GM19035 (cell line): ENCODE results near the gene CACNA2D1.
"Not testable (repeated sequence)": the region's sequence is repeated elsewhere in the genome, so short reads cannot be mapped to it uniquely, and the experiment has no call there.

Experiments used
- ATAC-seq: cut with Tn5 transposase; IDR thresholded peaks from one replicate; pipeline ENCODE4 v1.9.1; 2021; ENCODE audit not compliant: unreplicated experiment

CACNA2D1 gene

DNA sequence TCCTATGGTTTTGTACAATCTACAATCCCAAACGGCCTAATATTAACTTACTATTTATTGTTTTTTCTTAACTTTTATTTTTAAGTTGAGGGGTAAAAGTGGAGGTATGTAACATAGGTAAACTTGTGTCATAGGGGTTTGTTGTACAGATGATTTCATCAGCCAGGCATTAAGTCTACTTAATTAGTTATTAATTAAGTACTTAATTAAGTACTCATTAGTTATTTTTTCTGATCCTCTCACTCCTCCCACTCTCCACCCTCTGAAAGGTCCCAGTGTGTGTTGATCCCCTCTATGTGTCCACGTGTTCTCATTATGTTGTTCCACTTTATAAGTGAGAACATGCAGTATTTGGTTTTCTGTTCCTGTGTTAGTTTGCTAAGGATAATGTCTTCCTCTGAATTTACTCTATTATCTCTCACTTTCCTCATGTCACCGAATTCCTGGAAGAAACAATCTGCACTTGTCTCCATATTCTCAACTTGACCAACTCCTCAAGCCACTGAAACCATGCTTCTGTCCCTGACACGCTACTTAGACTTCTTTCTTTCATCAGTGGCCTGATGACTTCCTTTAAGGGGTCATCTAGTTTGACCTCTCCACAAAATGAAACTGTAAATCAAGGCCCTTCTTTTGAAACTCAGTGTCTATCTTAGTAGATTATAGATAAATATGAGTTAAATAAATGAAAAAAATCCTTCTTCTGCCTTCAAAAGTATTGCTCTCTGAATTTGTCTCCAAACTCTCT is 9.1 kb downstream of the CACNA2D1 start:
- ATAC-seq, result no peak

DNA sequence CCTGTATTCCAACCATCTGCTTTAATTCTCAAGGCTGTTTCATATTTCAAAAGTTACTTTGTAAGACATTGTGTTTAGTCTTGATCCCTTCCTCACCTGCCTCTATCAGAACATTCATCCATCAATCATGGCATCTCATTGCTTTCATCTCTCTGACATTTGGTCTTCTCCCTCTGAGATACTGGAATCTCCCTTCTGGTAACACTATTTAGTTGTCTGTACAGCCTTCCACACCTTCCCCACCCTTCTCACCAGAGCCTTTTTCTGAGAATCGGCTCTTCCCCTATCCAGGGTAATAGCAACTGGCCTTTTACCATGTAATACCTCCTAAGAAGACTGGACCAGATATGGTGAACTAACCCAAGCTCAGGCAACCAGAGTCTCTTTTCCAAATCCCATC is 10.1 kb downstream of the CACNA2D1 start:
- no peak for ATAC-seq

DNA sequence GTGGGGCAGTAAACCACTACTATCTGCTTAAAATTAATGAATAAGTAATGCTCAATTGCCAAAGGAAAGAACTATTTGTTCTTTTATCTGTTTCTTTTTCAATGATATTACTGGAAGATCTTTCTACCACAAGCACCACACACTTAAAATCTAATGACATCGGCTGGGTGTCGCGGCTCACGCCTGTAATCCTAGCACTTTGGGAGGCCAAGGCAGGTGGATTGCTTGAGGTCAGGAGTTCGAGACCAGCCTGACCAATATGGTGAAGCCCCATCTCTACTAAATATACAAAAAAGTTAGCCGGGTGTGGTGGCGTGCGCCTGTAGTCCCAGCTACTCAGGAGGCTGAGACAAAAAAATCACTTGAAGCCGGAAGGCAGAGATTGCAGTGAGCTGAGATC is 10.8 kb downstream of the CACNA2D1 start:
- ATAC-seq, result not testable (repeated sequence)

DNA sequence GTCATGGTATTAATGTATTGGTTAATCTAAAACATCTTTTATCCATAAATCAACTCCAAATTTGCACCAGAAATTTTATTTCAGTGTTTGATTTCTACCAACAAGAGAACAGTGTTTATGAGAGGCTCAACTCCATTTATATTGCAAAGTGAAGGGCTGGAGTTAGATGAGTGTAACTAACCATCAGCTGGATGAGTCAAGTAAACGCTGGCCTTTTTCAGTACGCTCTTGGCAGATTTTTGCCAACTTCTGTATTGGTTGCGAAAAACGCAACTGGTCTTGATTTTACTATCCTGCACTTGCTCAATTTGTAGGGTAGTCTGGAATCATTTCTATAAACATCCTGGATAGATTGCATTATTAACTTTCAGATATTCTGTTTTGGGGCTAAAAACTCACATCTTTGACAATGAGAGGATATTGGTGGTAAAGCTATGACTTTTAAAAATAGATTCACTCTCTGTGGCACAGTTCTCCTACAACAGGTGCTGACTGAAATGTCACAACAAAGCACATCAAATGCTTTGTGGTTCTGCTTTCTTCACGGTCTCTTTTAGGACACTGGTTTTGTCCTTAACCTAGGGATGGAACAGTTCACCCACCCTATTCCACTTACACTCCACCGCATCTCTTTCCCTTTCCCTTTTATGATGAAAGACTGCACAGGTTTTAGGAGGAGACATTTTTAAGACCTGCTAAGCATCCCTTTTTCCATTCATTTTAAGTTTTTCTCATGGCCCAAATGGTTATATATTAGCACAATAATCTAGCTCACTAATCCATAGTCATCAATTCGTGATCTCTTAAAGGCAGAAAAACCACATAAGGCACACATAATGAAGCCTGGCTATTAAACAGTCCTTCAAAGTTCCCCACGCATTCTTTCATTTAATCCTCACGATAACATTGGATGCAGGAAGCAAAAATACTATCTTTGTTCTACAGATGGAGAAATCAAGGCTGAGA is 12.8 kb downstream of the CACNA2D1 start:
- no peak for ATAC-seq

DNA sequence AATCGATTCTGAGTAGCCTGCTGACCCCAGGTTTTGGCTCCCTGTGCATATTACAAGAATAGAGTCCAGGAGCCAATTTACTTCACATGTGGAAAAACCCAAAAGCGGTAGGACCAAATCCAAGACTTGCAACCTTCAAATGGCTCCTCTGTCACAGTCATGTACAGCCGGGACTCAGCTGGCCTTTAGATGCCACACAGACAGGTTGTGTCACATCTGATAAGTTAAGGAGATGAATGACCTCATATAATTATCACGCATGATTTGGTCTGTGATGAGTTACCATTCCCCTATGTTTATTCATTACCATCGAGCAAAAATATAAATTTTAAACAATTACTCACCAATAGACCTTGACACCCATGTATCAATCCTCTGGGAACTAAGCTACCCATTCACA is 14.2 kb downstream of the CACNA2D1 start:
- ATAC-seq, result no peak

DNA sequence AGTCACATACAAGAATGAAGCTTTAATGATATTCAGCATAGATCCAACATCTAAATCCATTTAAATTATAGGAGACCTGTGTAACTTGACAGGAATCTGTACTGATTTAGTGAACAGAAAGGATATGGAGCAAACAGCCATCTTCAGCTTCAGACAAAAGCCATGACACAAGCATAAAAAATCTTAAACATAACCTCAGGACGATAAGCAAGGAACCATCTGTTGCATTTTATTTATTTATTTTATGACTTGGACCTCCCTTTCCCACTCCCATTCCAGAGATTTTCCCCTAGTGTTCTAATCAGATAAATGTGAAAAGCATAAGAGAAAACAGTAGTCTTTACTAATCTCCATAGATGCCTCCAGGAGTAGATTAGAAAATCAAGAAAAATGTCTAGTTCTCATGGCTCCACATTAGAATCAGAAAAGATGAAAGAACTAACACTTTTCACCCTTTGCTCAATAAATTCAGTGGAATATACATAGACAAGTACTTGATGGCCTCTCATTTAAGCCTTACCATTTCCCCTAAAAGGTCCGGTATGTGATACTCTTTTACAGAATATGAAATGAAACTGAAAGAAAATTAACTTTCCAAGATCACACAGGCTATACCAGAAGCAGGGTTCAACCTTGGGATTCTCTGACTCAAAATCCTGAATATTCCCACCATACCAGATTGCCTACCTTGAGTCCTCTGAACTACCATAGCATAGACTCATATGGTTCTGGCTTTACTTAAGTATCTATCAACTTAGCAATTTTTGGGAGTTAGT is 15.2 kb downstream of the CACNA2D1 start:
- no peak for ATAC-seq

DNA sequence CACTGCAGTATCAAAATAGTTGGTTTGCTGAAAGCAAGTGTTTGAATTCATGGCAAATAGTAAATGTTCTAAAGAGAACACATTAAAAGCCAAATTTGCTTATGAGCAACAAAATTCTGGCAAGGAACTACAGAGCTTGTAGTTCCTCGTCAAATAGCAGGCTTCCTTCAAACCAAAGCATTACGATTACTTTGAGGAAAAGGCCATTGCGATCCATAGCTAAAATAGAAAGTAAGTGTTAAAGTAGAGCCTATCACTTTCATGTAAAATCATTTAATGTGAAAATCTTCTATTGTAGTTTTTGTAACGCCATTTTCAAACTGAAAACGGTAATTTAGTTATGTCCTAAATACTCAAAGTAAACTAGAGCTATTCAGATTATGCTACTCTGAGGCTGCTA is 20.1 kb downstream of the CACNA2D1 start:
- no peak for ATAC-seq

DNA sequence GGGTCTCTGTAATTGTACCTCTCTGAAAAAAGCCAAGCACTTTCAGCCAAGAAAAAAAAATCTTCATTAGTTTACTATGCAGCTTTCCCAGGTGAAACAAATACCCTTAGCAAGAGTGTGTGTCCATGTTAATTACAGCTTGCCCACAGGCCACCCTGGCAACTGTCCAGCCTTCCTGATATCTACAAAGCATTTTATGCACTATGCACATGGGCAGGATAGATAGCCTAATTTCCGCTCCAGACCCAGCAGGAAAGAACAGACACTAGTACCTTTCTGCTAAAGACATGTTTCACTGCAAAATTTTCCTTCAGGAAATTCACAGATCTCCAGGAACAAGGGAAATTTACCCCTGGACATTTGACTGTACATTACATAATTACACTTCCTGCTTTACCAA is 24.4 kb downstream of the CACNA2D1 start:
- ATAC-seq, result no peak

DNA sequence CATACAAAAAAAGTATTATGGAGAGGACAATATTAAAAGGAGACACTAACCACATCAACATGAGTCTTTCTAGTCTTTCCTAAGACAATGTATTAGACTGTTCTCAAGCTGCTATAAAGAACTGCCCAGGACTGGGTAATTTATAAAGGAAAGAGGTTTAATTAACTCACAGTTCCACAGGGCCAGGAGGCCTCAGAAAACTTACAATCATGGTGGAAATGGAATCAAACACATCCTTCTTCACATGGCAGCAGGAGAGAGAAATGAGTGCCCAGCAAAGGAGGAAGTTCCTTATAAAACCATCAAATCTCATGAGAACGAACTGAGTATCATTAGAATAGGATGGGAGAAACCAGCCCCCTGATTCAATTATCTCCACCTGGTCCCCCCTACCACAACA is 25.7 kb downstream of the CACNA2D1 start:
- no peak for ATAC-seq

DNA sequence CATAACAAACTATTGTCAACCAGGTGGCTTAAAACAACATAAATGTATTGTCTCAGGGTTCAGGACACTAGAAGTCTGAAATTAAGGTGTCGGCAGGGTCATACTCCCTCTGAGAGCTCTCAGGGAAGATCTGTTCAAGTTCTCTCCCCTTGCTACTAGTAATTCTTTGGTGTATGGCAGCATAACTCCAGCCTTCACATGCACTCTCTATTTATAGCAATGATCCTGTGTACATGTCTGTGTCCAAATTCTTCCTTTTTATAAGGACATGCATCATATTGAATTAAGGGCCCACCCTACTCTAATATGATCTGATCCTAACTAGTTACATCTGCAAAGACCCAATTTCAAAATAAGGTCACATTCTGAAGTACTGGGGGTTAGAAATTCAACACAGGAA is 27.2 kb downstream of the CACNA2D1 start:
- ATAC-seq, result no peak

DNA sequence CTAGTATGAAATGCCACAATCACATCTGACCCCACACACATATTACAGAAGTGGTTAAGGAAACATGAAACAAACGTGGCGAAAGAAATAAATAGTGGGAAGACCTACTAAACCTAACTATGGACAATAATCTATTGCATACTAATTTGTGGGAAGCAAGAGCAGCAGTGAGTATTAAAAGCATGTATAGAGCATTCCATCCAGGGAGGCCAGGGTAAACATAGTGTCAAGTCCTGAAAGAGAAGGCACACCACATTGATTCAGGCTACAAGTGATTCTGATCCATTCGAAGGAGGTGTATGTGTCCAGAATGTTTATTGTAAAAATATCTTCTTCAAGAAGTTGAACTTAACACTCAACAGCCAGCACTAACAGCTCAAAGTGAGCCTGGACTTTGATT is 29.2 kb downstream of the CACNA2D1 start:
- no peak for ATAC-seq

DNA sequence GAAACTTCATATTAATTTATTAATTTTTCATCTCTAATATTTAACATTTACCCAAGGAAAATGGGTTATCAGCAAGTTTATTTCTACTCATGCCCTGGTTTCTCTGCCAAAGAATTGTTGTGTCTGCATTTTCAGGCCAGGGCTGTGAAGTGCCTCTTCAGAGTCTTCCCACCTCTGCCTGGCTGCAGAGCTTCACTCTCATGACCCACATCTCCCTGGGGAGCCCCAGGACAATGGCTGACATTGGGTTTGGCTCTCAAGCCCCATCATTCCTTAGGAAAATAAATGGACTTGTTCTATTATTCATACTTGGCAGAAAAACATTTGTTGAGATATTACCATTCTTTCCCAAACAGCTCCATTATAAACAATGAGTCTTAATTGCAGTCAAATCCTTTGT is 30.3 kb downstream of the CACNA2D1 start:
- ATAC-seq, result no peak

DNA sequence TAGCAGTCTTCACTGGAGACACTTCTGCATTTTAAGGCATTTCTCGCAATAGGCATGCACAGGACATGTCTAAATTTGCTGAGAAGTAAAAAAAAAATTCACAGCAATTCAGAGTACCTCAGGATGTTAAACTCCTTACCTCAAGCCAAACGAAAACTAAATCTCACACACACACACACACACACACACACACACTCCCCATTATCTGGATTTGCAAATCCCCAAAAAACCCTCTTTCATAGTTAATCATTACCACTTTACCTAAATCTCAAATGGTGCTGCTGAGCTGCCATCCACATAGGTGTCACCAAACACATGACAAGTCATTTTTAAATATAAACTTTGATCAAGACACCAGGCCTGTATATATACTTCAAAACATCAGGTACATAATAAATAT is 31.8 kb downstream of the CACNA2D1 start:
- ATAC-seq, result no peak

DNA sequence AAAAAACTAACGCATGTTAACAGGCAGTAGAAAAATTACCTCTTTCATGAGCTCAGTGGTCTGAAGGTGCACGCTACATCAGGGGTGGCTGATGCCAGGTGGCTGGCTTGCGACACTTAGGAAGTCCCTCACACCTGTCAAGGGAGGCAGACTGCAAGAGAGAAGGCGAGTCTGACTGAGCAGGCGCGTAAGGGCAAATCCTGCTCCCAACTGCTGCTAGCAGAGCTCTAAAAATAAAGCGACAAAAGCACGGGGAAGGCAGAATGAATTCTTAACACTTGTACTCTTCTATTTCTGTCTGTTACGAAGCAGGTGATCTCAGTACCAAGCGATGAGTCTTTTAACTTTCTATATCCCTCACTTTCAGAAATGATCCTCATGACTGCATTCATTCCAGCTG is 33.1 kb downstream of the CACNA2D1 start:
- ATAC-seq, result no peak

DNA sequence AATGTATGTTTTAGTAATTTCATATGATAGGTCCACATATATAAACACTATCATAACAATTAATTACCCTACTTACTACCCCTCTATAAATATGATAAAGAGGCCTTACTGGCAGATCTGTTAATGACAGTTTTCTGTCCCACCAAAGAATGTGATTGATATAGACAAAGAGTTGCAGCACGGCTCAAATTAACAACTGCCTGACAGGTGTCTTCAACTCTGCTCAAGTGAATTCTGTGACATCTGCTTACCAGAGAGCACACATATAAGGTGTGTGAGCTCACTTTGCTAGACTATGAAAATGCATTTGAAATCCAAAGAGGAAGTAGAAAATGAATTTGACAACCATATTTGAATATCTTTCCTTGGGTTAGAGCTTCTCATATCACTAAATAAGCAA is 36.6 kb downstream of the CACNA2D1 start:
- no peak for ATAC-seq

DNA sequence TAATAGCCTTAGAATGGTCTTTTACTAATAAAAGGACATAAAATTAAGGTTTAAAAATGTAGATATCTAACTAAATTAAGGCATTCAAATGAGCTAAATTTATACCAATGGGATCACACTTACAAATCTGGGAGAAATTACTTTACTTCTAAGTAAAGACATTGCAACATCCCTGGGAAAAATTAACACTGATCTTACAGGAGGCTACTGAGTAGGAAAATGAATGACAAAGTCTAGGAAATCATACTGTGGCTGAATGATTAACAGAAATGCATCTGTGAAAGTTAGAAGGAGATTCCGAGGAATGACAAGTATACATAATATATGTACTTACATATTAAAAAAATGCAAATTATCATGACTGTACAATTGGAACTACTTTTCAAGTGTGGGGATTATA is 38.3 kb downstream of the CACNA2D1 start:
- no peak for ATAC-seq

DNA sequence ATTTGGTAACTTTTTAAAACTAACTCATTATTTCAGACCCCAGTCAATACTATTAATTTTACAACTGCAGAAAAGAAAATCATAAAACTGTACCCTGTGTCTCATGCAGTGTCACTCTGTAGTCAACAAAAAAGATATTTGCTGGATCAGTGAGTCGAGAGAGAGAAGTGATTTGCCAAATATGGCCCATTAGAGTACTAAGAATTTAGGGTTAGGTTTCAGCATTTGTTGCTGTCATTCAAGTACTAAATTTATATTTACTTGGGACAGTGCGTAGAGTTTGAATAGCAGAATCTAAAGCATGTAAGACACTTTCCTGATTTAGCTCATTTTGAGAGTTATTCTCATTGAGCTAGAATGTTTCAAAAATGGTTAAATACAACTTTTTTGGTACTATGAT is 38.9 kb downstream of the CACNA2D1 start:
- ATAC-seq, result no peak

DNA sequence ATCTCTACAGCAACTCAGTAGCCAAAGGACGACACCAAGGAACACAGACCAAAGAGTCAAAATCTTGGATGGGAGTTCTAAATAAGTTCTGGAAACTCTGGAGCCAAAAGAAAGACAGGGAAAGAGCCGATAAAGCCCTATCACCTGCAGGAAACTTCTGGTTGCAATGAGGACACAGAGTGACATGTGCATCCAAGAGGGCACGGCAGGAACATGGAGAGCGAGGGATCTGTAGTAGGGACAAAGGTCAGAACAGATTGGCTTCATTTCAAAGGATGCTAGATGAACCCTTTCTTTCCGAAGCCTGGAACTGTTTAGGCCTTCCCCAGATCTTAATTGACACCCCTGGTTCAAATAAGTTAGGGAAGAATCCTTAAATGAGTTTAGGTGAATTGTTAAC is 39.5 kb downstream of the CACNA2D1 start:
- no peak for ATAC-seq

DNA sequence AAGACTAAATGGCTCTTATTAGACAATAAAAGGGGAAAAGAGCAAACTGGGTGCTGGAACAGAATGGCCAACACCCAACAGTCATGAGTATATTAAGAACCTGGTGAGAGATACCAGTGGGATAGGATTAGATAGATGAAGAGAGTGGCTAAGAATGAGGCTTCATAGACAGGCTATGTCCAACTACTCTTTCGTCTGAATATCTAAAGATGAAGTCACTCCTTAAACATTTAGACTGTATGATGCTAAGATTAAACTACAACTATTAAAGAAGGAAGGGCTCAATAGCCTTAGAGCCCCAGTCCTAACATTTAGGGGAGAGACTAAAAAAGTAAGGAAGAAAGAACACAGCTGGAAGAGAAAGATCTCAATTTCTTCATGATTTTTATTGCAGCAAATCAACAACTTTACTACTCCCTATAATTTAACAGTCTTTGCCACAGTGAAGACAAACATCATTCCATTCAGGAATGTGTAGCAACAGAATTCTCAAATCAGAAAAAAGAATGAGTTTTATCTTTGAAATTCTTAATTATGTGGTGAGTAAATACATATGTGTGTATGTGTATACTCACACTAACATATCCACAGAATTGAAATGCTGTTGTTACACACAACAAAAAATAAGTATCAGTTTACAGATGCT is 45.6 kb downstream of the CACNA2D1 start:
- ATAC-seq, result no peak

DNA sequence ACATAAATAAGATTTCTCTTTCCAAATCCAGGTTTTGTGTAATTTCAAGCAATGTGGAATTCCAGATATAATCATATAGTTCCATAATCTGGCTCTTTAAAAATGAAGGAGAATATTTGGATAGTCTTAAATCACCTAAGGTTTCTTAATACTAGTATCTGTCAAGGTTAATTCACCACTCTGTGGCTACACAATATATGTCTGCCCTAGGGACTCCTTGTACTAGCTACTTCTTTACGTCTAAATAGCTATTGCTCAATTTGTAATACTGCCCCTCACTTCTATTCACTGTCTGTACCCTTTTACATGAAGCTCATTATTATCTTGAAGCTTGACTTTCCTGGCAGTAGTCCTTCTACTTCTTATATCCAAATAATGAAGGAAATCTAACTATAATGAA is 47.2 kb downstream of the CACNA2D1 start:
- no peak for ATAC-seq

DNA sequence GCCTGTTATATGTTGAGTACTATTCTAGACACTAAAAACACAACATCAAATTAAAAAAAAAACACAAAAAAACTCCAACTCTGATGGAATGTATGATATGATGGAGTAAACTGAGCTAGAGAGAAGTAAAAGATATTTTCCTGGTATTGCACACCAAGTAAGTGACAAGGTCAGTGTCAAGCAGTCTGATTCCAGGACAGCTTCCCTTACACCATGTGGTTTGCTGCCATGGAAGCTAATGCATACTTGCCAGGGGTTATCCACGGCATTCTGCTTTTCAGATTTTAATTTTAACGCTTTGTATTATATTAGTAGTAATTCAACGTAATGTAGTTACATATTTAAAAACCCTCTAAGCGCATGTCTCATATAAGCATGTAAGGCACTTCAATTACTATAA is 48.4 kb downstream of the CACNA2D1 start:
- ATAC-seq, result no peak
